Uterus (tissue), 4 donors: Measurements from ENCODE around the gene SHKBP1. TPM values are rescaled to one million over a fixed set of nuclear protein-coding genes. Genes with fewer than 3 reads are reported as not detected.

Experiments
- DNase-seq, 2 donors: peaks; one replicate each; pipeline ENCODE4 v3.0.0-alpha.2; 2019 to 2020
- H3K27ac ChIP-seq, 2 donors: fragments of 200-600 bp; sonication (generic); 1 replicate in 1 of 2; 2 replicates in 1 of 2; pipeline ENCODE4 v1.5.1; 2016 to 2018
- H3K27me3 ChIP-seq, 2 donors: fragments of 200-600 bp; sonication (generic); one replicate each; pipeline ENCODE4 v1.5.1; 2018 to 2019; ENCODE audit warnings: control low read depth in 1 of 2
- H3K36me3 ChIP-seq, 2 donors: fragments of 200-600 bp; sonication (generic); one replicate each; pipeline ENCODE4 v1.5.1; 2019; ENCODE audit warnings: control low read depth in 1 of 2
- H3K4me1 ChIP-seq, 2 donors: fragments of 200-600 bp; sonication (generic); one replicate each; pipeline ENCODE4 v1.5.1; 2018 to 2019; ENCODE audit warnings: control low read depth in 1 of 2
- H3K4me3 ChIP-seq, 2 donors: fragments of 200-600 bp; sonication (generic); 1 replicate in 1 of 2; 2 replicates in 1 of 2; pipeline ENCODE4 v1.5.1; 2018 to 2019; ENCODE audit warnings: mild to moderate bottlenecking in 1 of 2
- H3K9me3 ChIP-seq, 2 donors: fragments of 200-600 bp; sonication (generic); one replicate each; pipeline ENCODE4 v1.5.1; 2019; ENCODE audit warnings: control low read depth in 1 of 2
- POLR2A ChIP-seq, 2 donors: fragments of 450-650 bp; IDR thresholded peaks; one replicate each; pipeline ENCODE4 v1.6.1; 2016; ENCODE audit warnings: antibody characterized with exemption in 2 of 2, mild to moderate bottlenecking in 1 of 2, moderate library complexity in 1 of 2
- intact Hi-C: fragments of 100-400 bp; cut with DNase I; formaldehyde crosslinking; loops from one replicate; pipeline ENCODE4 v1.15.1; 2023; ENCODE audit warnings: low total_unique reads
- total RNA-seq, 4 donors: library from RNA; depleted of rRNA in 3 of 4; stranded (reverse); fragments of >200 nt in 3 of 4; gene quantifications; one replicate each; pipeline versions ENCODE4 v1.1.0 to v1.2.4, GENCODE V29; 2014 to 2023
- TF ChIP-seq, protein P1 (sequence below), 4 experiments: fragments of 200-600 bp in 2 of 4; fragments of 450-650 bp in 2 of 4; sonication (generic) in 2 of 4; IDR thresholded peaks; one replicate each; pipeline ENCODE4 v1.5.1; 2016 to 2019; ENCODE audit warnings: antibody characterized with exemption in 4 of 4, mild to moderate bottlenecking in 2 of 4, moderate library complexity in 1 of 4
- donor health status: DM: yes; HTN: yes; CAD: no.

Gene SHKBP1
- total RNA-seq, 4 donors from 2014 or later, result 15.1 to 57.4 (median 21.9) TPM

DNA sequence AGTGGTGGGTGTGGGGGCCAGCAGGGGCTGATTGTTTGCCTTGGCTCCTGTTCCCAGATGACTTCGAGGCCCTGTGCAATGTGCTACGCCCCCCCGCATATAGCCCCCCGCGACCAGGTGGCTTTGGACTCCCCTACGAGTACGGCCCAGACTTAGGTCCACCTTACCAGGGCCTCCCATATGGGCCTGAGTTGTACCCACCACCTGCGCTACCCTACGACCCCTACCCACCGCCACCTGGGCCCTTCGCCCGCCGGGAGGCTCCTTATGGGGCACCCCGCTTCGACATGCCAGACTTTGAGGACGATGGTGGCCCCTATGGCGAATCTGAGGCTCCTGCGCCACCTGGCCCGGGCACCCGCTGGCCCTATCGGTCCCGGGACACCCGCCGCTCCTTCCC lies 50.2 kb downstream of the SHKBP1 start:
- Histone ChIP-seq H3K4me1 (no peaks in the 10 kb centered on the region), H3K9me3 (no peaks in the 10 kb centered on the region), H3K4me3 (no peak overlapping the region), H3K27me3 (no peaks in the 10 kb centered on the region), H3K36me3 (no peaks in the 10 kb centered on the region), H3K27ac (no peak overlapping the region)
- intact Hi-C loops, result no loop called here
- TF ChIP-seq, protein P1, sequence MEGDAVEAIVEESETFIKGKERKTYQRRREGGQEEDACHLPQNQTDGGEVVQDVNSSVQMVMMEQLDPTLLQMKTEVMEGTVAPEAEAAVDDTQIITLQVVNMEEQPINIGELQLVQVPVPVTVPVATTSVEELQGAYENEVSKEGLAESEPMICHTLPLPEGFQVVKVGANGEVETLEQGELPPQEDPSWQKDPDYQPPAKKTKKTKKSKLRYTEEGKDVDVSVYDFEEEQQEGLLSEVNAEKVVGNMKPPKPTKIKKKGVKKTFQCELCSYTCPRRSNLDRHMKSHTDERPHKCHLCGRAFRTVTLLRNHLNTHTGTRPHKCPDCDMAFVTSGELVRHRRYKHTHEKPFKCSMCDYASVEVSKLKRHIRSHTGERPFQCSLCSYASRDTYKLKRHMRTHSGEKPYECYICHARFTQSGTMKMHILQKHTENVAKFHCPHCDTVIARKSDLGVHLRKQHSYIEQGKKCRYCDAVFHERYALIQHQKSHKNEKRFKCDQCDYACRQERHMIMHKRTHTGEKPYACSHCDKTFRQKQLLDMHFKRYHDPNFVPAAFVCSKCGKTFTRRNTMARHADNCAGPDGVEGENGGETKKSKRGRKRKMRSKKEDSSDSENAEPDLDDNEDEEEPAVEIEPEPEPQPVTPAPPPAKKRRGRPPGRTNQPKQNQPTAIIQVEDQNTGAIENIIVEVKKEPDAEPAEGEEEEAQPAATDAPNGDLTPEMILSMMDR (IDR thresholded peaks at IDR 0.05), result no peak
- no peak for DNase-seq

DNA sequence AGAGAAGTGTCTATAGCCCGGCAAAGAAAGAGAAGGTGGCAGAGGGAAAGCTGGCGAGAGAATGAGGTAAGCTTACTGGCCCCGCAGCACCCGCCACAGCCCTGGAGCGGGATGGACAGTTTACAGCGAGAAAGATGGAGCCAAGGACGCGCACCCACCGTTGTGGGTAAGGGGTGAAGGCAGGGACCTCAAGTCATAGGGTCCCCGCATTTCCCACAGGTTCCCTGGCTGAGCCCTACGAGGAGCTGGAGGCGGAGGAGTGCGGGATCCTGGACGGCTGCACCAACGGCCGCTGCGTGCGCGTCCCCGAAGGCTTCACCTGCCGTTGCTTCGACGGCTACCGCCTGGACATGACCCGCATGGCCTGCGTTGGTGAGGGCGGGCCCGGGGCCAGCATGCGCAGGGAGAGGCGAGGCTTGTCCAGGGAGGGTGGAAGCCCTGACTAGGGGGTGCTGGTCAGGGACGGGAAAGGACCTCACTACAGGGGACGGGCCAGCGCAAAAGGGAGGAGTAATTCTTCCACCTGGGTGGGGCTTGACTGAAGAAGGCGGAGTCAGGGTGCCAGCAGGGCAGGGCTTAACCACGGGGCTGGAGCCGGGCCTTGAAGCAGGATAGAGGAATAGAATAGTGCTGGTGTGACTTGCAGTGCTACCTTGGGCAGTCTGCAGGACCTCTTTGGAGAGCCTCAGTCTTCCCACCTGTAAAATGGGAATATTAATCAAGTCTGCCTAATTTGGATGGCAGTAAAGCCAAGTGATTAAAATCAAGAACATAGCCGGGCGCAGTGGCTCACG lies 51.0 kb downstream of the SHKBP1 start:
- intact Hi-C loops, result no loop called here
- DNase-seq, result no peak

DNA sequence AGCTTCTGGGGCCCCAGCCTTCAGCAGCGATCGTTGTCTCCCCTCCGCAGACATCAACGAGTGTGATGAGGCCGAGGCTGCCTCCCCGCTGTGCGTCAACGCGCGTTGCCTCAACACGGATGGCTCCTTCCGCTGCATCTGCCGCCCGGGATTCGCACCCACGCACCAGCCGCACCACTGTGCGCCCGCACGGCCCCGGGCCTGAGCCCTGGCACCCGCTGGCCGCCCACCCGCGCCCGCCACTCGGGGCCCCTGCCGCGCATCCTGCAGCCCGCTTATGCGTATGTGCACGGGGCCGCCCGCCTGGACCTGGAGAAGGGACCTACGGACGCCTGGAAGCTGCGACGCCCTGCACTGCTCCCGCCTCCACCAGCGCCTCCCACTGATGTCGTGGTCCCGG lies 52.7 kb downstream of the SHKBP1 start:
- no peak overlapping the region for H3K27ac ChIP-seq
- H3K36me3 ChIP-seq, result no peaks in the 10 kb centered on the region
- DNase-seq, result no peak
- H3K4me3 ChIP-seq, result no peak overlapping the region
- H3K4me1 ChIP-seq, result peaks cover 3 to 4% of the 10 kb centered on the region in 2 donors
- H3K9me3 ChIP-seq, result no peaks in the 10 kb centered on the region
- TF ChIP-seq POLR2A (IDR thresholded peaks at IDR 0.05), result no peak
- TF ChIP-seq, protein P1 (IDR thresholded peaks at IDR 0.05), result no peak
- H3K27me3 ChIP-seq, result no peaks in the 10 kb centered on the region
- intact Hi-C loops, result no loop called here

More for the DNA sequence above, 51.0 kb downstream of the SHKBP1 start:
- TF ChIP-seq POLR2A (IDR thresholded peaks at IDR 0.05), result no peak
- TF ChIP-seq, protein P1 (IDR thresholded peaks at IDR 0.05), result no peak
- Histone ChIP-seq H3K9me3 (no peaks in the 10 kb centered on the region), H3K27me3 (no peaks in the 10 kb centered on the region), H3K4me1 (no peaks in the 10 kb centered on the region), H3K36me3 (no peaks in the 10 kb centered on the region), H3K27ac (no peak overlapping the region), H3K4me3 (no peak overlapping the region)

DNA sequence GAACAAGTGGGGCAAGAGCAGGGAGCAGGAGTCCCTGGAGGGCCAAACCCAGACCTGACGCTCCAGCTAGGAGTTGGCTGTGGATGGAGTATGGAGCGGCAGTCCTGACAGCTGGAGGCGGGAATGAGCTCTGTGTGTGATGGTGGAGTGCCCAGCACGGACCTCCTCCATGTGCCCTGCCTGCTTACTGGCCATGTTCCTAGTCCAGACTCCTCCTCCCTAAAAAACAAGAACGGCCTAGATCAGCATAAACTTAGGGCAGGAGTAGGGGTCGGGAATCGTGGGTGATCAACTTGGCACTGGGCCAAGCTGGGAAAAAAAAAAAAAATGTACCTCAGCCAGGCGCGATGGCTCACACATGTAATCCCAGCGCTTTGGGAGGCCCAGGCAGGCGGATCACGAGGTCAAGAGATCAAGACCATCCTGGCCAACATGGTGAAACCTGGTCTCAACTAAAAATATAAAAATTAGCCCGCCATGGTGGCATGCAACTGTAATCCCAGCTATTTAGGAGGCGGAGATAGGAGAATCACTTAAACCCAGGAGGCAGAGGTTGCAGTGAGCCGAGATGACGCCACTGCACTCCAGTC lies 54.0 kb downstream of the SHKBP1 start:
- no peaks in the 10 kb centered on the region for H3K27me3 ChIP-seq
- H3K36me3 ChIP-seq, result no peaks in the 10 kb centered on the region
- H3K4me3 ChIP-seq, result no peak overlapping the region
- H3K9me3 ChIP-seq, result no peaks in the 10 kb centered on the region
- intact Hi-C loops, result no loop called here
- peaks cover 3 to 4% of the 10 kb centered on the region in 2 donors for H3K4me1 ChIP-seq
- DNase-seq, result no peak
- no peak for TF ChIP-seq POLR2A (IDR thresholded peaks at IDR 0.05)
- no peak overlapping the region for H3K27ac ChIP-seq

DNA sequence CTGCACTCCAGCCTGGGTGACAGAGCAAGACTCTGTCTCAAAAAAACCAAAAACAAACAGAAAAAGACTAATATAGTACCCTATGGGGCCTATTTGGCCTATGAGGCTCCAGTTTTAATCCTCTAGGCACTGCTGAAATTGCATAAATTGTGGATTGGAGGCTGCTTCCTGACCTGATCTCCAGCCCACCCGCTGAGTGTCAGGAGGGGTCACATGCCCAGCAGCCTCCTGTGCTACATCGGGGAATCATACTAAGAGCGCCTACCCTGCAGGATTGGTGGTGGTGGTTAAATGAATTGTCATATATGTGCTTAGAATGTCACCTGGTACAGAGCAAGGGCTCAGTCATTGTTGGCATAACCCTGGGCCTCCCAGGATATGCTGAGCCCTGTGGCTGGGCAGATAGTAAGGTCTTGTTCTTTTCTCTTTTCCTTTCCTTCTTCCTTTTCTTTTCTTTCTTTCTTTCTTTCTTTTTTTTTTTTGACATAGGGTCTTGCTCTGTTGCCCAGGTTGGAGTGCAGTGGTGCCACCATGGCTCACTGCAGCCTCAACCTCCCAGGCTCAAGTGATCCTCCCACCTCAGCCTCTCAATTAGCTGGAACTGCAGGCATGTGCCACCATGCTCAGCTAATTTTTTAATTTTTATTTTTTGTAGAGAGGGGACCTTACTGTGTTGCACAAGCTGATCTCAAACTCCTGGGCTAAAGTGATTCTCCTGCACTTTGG lies 55.8 kb downstream of the SHKBP1 start:
- Histone ChIP-seq H3K36me3 (no peaks in the 10 kb centered on the region), H3K9me3 (no peaks in the 10 kb centered on the region), H3K27ac (peak overlapping the region in 1 of 2 donors; percentile 73), H3K4me3 (no peak overlapping the region), H3K27me3 (no peaks in the 10 kb centered on the region), H3K4me1 (peaks cover 3 to 4% of the 10 kb centered on the region in 2 donors)
- no peak for TF ChIP-seq POLR2A (IDR thresholded peaks at IDR 0.05)
- TF ChIP-seq, protein P1 (IDR thresholded peaks at IDR 0.05), result no peak
- intact Hi-C loops, result no loop called here
- DNase-seq, result no peak
